HEK293 (cell line): ENCODE data around the gene MBD3L4.

Source experiments
- CTCF ChIA-PET: fragments of 350-600 bp; formaldehyde crosslinking; extraction: SDS; loops from one replicate; lab custom pipeline; 2021; ENCODE audit warnings: antibody characterized with exemption; lab: Yijun Ruan, JAX
- POLR2A ChIA-PET: fragments of 300-600 bp; formaldehyde crosslinking; extraction: SDS; loops from one replicate; lab custom pipeline; 2020; ENCODE audit warnings: antibody characterized with exemption, inconsistent platforms; lab: Yijun Ruan, JAX
- H3K27ac ChIP-seq: fragments of 200-500 bp; sonication (Bioruptor generic); 2 replicates; pipeline ENCODE4 v1.5.1; 2014; ENCODE audit warnings: low read depth, low read length, control low read depth, inconsistent platforms; ENCODE audit errors: extremely low read depth
- H3K36me3 ChIP-seq, 2 experiments: fragments of 200-500 bp in 1 of 2; sonication (Bioruptor generic) in 1 of 2; 1 replicate in 1 of 2; 2 replicates in 1 of 2; pipeline ENCODE4 v1.5.1; 2014 to 2017; ENCODE audit warnings: inconsistent platforms in 2 of 2, low read length in 2 of 2; ENCODE audit not compliant: control insufficient read depth in 2 of 2, insufficient read depth in 1 of 2
- H3K4me1 ChIP-seq: fragments of 200-500 bp; sonication (Bioruptor generic); 2 replicates; pipeline ENCODE4 v1.5.1; 2014; ENCODE audit warnings: mild to moderate bottlenecking, low read length, inconsistent platforms; ENCODE audit not compliant: control insufficient read depth, insufficient read depth
- H3K4me3 ChIP-seq: 2 replicates; pipeline ENCODE4 v1.5.1; 2011; ENCODE audit warnings: low read depth, mild to moderate bottlenecking, control low read depth, low read length, moderate library complexity
- H3K9me3 ChIP-seq: fragments of 200-500 bp; sonication (Bioruptor generic); 2 replicates; pipeline ENCODE4 v1.5.1; 2014; ENCODE audit warnings: low read depth, low read length, inconsistent platforms; ENCODE audit not compliant: control insufficient read depth, insufficient read depth
- KLF8 ChIP-seq: fragments of 450-650 bp; formaldehyde crosslinking; IDR thresholded peaks from 2 replicates; pipeline ENCODE4 v1.5.1; 2016; ENCODE audit warnings: missing biosample characterization, missing genetic modification characterization
- PRDM6 ChIP-seq: fragments of 450-650 bp; formaldehyde crosslinking; IDR thresholded peaks from 2 replicates; pipeline ENCODE4 v1.5.1; 2017; ENCODE audit warnings: missing biosample characterization, missing genetic modification characterization
- SP2 ChIP-seq: fragments of 450-650 bp; formaldehyde crosslinking; IDR thresholded peaks from 2 replicates; pipeline ENCODE4 v1.5.1; 2016; ENCODE audit warnings: missing biosample characterization, missing genetic modification characterization
- ZBTB21 ChIP-seq: fragments of 450-650 bp; formaldehyde crosslinking; IDR thresholded peaks from 2 replicates; pipeline ENCODE4 v1.5.1; 2017; ENCODE audit warnings: missing biosample characterization, missing genetic modification characterization
- ZNF133 ChIP-seq: fragments of 450-650 bp; formaldehyde crosslinking; IDR thresholded peaks from 2 replicates; pipeline ENCODE4 v1.5.1; 2016; ENCODE audit warnings: missing biosample characterization, missing genetic modification characterization
- ZNF157 ChIP-seq: fragments of 450-650 bp; formaldehyde crosslinking; IDR thresholded peaks from 2 replicates; pipeline ENCODE4 v1.5.1; 2016; ENCODE audit warnings: missing biosample characterization, missing genetic modification characterization
- ZNF280D ChIP-seq: fragments of 450-650 bp; formaldehyde crosslinking; IDR thresholded peaks from 2 replicates; pipeline ENCODE4 v1.5.1; 2016; ENCODE audit warnings: missing biosample characterization, missing genetic modification characterization
- ZNF292 ChIP-seq: fragments of 450-650 bp; formaldehyde crosslinking; IDR thresholded peaks from 2 replicates; pipeline ENCODE4 v1.5.1; 2016; ENCODE audit warnings: low read depth, missing biosample characterization, missing genetic modification characterization, borderline replicate concordance
- ZNF580 ChIP-seq: fragments of 450-650 bp; formaldehyde crosslinking; IDR thresholded peaks from 2 replicates; pipeline ENCODE4 v1.5.1; 2016; ENCODE audit warnings: missing biosample characterization, missing genetic modification characterization
- ZNF654 ChIP-seq: fragments of 450-650 bp; formaldehyde crosslinking; IDR thresholded peaks from 2 replicates; pipeline ENCODE4 v1.5.1; 2016; ENCODE audit warnings: low read depth, missing biosample characterization, missing genetic modification characterization
- ZNF670 ChIP-seq: fragments of 450-650 bp; formaldehyde crosslinking; IDR thresholded peaks from 2 replicates; pipeline ENCODE4 v1.5.1; 2016; ENCODE audit warnings: missing biosample characterization, missing genetic modification characterization, low read depth
- ZNF704 ChIP-seq: fragments of 450-650 bp; formaldehyde crosslinking; IDR thresholded peaks from 2 replicates; pipeline ENCODE4 v1.5.1; 2016; ENCODE audit warnings: missing biosample characterization, missing genetic modification characterization
- ZNF791 ChIP-seq: fragments of 450-650 bp; formaldehyde crosslinking; IDR thresholded peaks from 2 replicates; pipeline ENCODE4 v1.5.1; 2016; ENCODE audit warnings: missing biosample characterization, missing genetic modification characterization
- ZSCAN23 ChIP-seq: fragments of 450-650 bp; formaldehyde crosslinking; IDR thresholded peaks from 2 replicates; pipeline ENCODE4 v1.5.1; 2016; ENCODE audit warnings: missing biosample characterization, missing genetic modification characterization

The MBD3L4 gene

GRCh38 chr19:7000333-7000732 is 39.6 kb downstream of the MBD3L4 start (continued):
- TF ChIP-seq ZNF280D (tag by site-specific recombination) (no peak), ZNF133 (tag by site-specific recombination) (no peak), ZSCAN23 (tag by site-specific recombination) (no peak), ZNF157 (tag by site-specific recombination) (no peak), SP2 (tag by site-specific recombination) (no peak), ZNF791 (tag by site-specific recombination) (no peak), ZNF654 (tag by site-specific recombination) (no peak), ZNF670 (no peak), ZNF292 (tag by site-specific recombination) (no peak)

GRCh38 chr19:6999933-7000332 is 40.0 kb downstream of the MBD3L4 start:
- no peaks in the 10 kb centered on the region for H3K4me1 ChIP-seq
- CTCF ChIA-PET: interaction anchor here (0.7 to 1.2 kb wide), 2 partner anchors 11 to 745 kb away, joined by 3 read pairs; no protein-coding TSS in a partner anchor
- H3K9me3 ChIP-seq: no peaks in the 10 kb centered on the region
- H3K36me3 ChIP-seq: no peaks in the 10 kb centered on the region; a peak in 1 of 3 replicates
- POLR2A ChIA-PET: no interaction called here
- H3K27ac ChIP-seq: no peak overlapping the region
- no peak for TF ChIP-seq ZBTB21 (tag by site-specific recombination)
- TF ChIP-seq KLF8: no peak
- no peak for TF ChIP-seq ZNF704 (tag by site-specific recombination)
- TF ChIP-seq, all 188 proteins: peak for 0
- no peak overlapping the region for H3K4me3 ChIP-seq

- no peaks in the 10 kb centered on the region for H3K4me1 ChIP-seq
- no peaks in the 10 kb centered on the region; a peak in 1 of 3 replicates for H3K36me3 ChIP-seq
- TF ChIP-seq ZNF670: no peak
- no peak overlapping the region for H3K27ac ChIP-seq
- POLR2A ChIA-PET: no interaction called here
- no peaks in the 10 kb centered on the region for H3K9me3 ChIP-seq
- H3K4me3 ChIP-seq: no peak overlapping the region
- CTCF ChIA-PET: no interaction called here
These were observed 42.1 kb downstream of the MBD3L4 start for GRCh38 chr19:6997679-6998445.

GRCh38 chr19:6996810-6997209 is 43.2 kb downstream of the MBD3L4 start:
- no peaks in the 10 kb centered on the region; a peak in 1 of 3 replicates for H3K36me3 ChIP-seq
- H3K4me3 ChIP-seq: no peak overlapping the region
- ChIA-PET POLR2A (no interaction called here), CTCF (no interaction called here)
- H3K9me3 ChIP-seq: no peaks in the 10 kb centered on the region
- H3K4me1 ChIP-seq: no peaks in the 10 kb centered on the region
- H3K27ac ChIP-seq: no peak overlapping the region
- TF ChIP-seq PRDM6 (tag by site-specific recombination) (no peak), ZNF580 (tag by site-specific recombination) (no peak)
- TF ChIP-seq, all 188 proteins: peak for 0
